LNCAP (cell line): Measurements from ENCODE around the gene PRKD1.

Source experiments
- TF ChIP-seq, protein P1 (sequence below): fragments of 450-650 bp; IDR thresholded peaks from 2 replicates; pipeline ENCODE4 v1.5.1; 2017; ENCODE audit warnings: mild to moderate bottlenecking

PRKD1 gene

DNA sequence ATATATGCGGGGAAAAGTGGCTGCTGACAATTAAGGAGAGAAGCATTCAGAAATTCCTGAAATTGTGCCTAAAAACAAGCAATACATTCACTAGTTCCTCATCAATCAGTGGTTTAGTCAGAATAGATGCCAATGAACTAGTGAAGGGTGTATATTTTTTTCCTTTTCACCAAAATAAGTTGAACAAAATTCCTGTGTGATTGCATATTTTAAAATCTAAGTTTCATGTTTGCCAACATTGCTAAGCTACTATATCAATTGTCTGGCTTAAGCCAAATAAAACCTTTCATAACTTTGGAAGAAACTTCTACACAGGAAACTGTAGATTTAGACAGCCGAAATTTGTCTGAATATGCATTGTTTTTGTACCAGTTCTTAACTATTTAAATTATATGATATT is 8.7 kb downstream of the PRKD1 start:
- TF ChIP-seq, protein P1, sequence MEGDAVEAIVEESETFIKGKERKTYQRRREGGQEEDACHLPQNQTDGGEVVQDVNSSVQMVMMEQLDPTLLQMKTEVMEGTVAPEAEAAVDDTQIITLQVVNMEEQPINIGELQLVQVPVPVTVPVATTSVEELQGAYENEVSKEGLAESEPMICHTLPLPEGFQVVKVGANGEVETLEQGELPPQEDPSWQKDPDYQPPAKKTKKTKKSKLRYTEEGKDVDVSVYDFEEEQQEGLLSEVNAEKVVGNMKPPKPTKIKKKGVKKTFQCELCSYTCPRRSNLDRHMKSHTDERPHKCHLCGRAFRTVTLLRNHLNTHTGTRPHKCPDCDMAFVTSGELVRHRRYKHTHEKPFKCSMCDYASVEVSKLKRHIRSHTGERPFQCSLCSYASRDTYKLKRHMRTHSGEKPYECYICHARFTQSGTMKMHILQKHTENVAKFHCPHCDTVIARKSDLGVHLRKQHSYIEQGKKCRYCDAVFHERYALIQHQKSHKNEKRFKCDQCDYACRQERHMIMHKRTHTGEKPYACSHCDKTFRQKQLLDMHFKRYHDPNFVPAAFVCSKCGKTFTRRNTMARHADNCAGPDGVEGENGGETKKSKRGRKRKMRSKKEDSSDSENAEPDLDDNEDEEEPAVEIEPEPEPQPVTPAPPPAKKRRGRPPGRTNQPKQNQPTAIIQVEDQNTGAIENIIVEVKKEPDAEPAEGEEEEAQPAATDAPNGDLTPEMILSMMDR, result no peak

DNA sequence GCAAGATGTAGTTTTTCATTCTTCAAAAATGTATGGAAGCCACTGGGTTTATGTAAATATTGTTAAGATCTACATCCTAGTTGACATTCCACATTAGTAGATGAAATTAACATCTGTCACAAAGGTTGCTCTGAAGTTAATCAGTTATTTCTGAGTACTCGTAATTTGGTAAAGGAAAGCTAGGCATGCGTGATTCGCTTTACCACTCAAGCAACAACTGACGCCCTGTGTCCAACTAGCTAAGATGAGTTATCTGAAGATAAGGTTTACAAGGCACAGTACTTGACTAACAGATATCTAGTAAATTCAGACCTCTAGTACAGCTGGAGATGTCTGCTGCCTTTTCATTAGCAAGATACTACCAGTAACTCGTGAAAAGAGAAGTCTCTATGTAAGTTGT is 14.1 kb downstream of the PRKD1 start:
- TF ChIP-seq, protein P1, result no peak

DNA sequence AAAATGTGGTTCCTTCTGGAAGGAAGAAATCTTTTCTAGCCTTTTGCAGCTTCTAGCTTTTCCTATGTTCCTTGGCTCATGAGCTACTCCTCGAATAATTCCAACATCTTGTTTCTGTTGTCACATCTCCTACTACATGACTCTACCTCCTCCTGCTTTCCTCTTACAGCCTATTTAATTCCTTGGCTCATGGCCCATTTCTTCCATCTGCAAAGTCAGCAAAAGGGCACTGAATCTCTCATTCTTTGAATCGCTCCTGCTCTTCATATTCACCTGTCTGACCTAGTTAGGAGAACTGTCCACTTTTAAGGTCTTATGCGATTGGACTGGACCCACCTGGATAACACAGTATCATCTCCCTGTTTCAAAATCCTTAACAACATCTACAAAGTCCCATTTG is 15.8 kb downstream of the PRKD1 start:
- TF ChIP-seq, protein P1, result no peak

DNA sequence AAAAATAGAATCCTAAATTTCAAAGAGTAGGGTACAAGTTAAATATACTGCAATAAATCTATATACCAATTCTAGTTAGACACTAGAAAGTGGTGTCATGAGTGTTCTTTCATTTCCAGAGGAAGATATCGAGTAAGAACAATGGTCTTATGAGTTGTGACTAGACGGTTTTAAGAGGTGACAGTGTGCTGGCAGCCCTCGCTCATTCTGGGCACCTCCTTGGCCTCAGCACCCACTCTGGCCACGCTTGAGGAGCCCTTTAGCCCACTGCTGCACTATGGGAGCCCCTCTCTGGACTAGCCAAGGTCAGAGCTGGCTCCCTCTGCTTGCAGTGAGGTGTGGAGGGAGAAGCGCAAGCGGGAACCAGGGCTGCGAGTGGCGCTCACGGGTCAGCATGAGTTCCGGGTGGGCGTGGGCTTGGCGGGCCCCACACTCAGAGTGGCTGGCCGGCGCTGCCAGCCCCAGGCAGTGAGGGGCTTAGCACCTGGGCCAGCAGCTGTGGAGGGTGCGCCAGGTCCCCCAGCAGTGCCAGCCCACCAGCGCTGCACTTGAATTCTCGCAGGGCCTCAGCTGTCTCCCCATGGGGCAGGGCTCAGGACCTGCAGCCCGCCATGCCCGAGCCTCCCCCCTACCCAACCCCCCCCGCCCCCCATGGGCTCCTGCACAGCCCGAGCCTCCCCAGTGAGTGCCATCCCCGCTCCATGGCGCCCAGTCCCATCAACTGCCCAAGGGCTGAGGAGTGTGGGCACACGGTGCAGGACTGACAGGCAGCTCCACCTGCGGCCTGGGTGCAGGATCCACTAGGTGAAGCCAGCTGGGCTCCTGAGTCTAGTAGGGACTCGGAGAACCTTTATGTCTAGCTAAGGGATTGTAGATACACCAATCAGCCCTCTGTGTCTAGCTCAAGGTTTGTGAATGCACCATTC is 18.7 kb downstream of the PRKD1 start:
- TF ChIP-seq, protein P1, result no peak

DNA sequence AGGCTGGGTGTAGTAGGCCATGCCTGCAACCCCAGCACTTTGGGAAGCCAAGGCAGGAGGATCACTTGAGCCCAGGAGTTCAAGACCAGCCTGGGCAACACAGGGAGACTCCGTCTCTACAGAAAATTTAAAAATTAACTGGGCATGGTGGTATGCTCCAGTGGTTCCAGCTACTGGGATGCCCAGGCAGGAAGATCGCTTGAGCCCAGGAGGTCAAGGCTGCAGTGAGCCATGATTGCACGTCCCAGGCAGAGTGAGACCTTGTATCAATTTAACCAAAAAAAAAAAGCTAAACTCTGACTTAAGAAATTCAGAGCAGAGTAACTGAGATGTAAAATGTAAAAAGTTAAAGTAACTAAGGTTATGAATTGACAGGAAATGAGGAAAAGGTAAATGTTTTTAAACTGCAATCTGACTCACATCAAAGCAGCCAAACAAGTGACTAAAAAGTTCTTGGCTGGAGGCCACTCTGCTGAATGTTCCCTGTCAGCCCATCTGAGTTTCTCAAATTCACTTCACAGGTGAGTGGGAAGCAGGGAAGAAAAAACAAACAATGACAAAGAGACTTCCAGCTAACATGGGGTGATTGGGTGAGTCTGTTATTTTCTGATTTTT is 21.3 kb downstream of the PRKD1 start:
- TF ChIP-seq, protein P1, result no peak

DNA sequence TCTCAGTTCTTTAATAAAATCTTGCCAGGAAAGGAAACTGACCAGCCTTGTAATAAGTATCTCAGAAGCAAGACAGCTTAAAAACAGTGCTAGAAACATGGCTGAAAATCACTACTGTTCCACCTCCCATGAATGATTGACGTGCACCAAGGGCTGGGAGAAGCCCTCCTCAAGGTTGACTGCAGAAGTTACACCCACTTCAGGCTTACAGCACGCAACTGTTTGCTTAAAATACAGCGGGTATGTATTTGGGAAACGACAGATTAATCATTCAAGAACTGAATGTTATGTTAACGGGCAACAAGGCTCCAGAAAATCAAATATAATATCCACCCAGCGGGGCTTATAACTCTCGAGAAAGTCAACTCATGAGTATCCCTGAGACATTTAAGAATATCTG is 22.1 kb downstream of the PRKD1 start:
- TF ChIP-seq, protein P1, result no peak

DNA sequence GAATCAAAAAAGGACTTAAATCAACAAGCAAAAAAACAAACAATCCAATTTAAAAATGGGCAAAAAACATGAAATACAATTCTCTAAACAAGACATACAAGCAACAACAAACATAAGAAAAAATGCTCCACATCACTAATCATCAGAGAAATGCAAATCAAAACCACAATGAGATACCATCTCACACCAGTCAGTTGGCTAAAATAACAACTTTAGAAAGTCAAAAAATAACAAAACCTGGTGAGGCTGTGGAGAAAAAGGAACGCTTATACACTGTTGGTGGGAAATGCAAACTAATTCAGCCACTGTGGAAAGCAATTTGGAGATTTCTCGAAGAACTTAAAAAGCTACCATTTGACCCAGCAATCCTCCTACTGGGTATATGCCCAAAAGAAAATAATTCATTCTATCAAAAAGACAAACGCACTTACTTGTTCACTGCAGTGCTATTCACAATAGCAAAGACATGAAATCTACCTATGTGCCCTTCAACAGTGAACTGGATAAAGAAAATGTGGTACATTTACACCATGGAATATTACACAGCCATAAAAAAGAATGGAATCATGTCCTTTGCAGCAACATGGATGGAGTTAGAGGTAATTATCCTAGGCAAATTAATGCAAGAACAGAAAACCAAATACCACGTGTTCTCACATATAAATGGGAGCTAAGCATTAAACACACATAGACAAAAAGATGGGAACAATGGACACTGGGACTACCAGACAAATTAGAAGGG is 26.9 kb downstream of the PRKD1 start:
- TF ChIP-seq, protein P1, result no peak
